Transverse colon (tissue), 4 donors: ENCODE results near the gene PPCDC. TPM values are rescaled to one million over a fixed set of nuclear protein-coding genes. Genes with fewer than 3 reads are reported as not detected.

ENCODE experiments used
- DNase-seq: peaks from one replicate; pipeline ENCODE4 v3.0.0-alpha.2; 2019
- H3K27ac ChIP-seq, 4 donors: fragments of 200-600 bp; sonication (generic); 2 replicates each; pipeline ENCODE4 v1.5.1; 2016 to 2018; ENCODE audit warnings: inconsistent platforms in 4 of 4
- H3K27me3 ChIP-seq: fragments of 200-600 bp; sonication (generic); 2 replicates; pipeline ENCODE4 v1.5.1; 2017; ENCODE audit warnings: inconsistent platforms
- H3K36me3 ChIP-seq, 4 donors: fragments of 200-600 bp; sonication (generic); 2 replicates each; pipeline ENCODE4 v1.5.1; 2017 to 2019; ENCODE audit warnings: inconsistent platforms in 4 of 4
- H3K4me1 ChIP-seq, 4 donors: fragments of 200-600 bp; sonication (generic); 2 replicates each; pipeline ENCODE4 v1.5.1; 2017 to 2020; ENCODE audit warnings: inconsistent platforms in 4 of 4
- H3K4me3 ChIP-seq, 4 donors: fragments of 200-600 bp; sonication (generic); 1 replicate in 1 of 4; 2 replicates in 3 of 4; pipeline versions ENCODE4 v1.5.1 to v1.6.1; 2017 to 2019; ENCODE audit warnings: inconsistent platforms in 4 of 4
- H3K9me3 ChIP-seq, 2 donors: fragments of 200-600 bp; sonication (generic); 2 replicates each; pipeline ENCODE4 v1.5.1; 2017 to 2019; ENCODE audit warnings: inconsistent platforms in 2 of 2
- EP300 ChIP-seq: sonication (generic); formaldehyde crosslinking; IDR thresholded peaks from one replicate; pipeline ENCODE4 v1.6.1; 2017; ENCODE audit warnings: antibody characterized with exemption, low read depth
- POLR2A ChIP-seq: fragments of 450-650 bp; IDR thresholded peaks from one replicate; pipeline ENCODE4 v1.6.1; 2016; ENCODE audit warnings: antibody characterized with exemption, mild to moderate bottlenecking, moderate library complexity
- POLR2AphosphoS5 ChIP-seq, 3 donors: sonication (generic); formaldehyde crosslinking; IDR thresholded peaks; one replicate each; pipeline ENCODE4 v1.6.1; 2016; ENCODE audit warnings: antibody characterized with exemption in 3 of 3
- WGBS, 2 donors: methylation state at CpG; one replicate each; pipeline ENCODE4 v1.1.5; 2018; ENCODE audit warnings: low coverage in 1 of 2; 5-methylcytosine and 5-hydroxymethylcytosine counted together
- in situ Hi-C, 4 donors: fragments of 200-750 bp; cut with MboI; loops; one replicate each; pipeline versions ENCODE4 v1.15.0 to v1.15.1; 2017; ENCODE audit warnings: low sequenced_read_pairs in 3 of 4, low pct_ligation_motif_present in 1 of 4, low pct_unique_long_range_greater_than_20kb in 1 of 4
- intact Hi-C: fragments of 100-400 bp; cut with DNase I; formaldehyde crosslinking; loops from one replicate; pipeline ENCODE4 v1.15.1; 2023; ENCODE audit warnings: low total_unique reads
- total RNA-seq, 4 donors: library from RNA; depleted of rRNA; stranded (reverse); fragments of >200 nt; gene quantifications; one replicate each; pipeline ENCODE4 v1.1.0, GENCODE V29; 2016
- TF ChIP-seq, protein P1 (sequence below), 5 experiments: fragments of 200-600 bp in 3 of 5; fragments of 450-650 bp in 2 of 5; sonication (generic) in 3 of 5; IDR thresholded peaks; 1 replicate in 2 of 5; 2 replicates in 3 of 5; pipeline ENCODE4 v1.5.1; 2016 to 2017; ENCODE audit warnings: antibody characterized with exemption in 5 of 5, inconsistent platforms in 3 of 5, mild to moderate bottlenecking in 2 of 5, moderate library complexity in 1 of 5

PPCDC gene
- total RNA-seq, 4 donors from 2014 or later: 5.2 to 54.5 (median 25.2) TPM

DNA sequence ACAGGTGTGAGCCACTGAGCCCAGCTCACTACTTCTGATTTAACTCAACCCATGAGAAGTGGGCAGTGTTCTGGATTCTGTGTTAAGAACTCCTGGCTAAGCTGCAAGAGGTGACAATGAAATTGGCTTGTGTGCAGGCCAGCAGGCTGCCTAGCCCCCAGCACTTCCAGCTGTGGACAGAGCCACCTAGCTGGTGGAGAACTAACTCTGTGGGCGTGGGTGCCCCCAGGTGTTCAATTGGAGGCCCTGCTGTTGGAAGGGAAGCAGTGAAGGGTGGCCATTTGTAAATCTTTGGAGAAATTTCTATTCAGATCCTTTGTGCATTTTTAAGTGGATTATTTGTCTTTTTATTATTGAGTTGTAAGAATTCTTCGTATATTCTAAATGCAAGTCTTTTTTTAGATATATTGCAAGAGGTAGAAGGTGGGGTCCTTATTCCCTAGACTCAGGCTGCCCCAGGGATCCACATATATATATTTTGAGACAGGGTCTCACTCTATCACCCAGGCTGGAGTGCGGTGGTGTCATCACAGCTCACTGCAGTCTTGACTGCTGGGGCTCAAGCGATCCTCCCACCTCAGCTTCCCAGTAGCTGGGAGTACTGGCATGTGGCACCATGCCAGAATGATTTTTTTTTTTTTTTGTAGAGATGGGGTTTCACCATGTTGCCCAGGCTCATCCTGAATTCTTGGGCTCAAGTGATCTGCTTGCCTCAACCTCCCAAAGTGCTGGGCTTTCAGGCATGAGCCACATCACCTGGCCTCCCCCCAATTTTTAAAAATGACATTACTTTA is 35.2 kb upstream of the PPCDC start:
- H3K9me3 ChIP-seq: no peaks in the 10 kb centered on the region
- H3K27me3 ChIP-seq: no peaks in the 10 kb centered on the region
- 14 to 37% methylated on average over 1 to 4 of the region's 4 CpGs for WGBS, 2 donors
- peaks cover 0 to 3% (median 0%) of the 10 kb centered on the region in 4 donors for H3K4me1 ChIP-seq
- no peak for TF ChIP-seq EP300
- no peak for TF ChIP-seq POLR2AphosphoS5 (IDR thresholded peaks at IDR 0.05)
- TF ChIP-seq, protein P1, sequence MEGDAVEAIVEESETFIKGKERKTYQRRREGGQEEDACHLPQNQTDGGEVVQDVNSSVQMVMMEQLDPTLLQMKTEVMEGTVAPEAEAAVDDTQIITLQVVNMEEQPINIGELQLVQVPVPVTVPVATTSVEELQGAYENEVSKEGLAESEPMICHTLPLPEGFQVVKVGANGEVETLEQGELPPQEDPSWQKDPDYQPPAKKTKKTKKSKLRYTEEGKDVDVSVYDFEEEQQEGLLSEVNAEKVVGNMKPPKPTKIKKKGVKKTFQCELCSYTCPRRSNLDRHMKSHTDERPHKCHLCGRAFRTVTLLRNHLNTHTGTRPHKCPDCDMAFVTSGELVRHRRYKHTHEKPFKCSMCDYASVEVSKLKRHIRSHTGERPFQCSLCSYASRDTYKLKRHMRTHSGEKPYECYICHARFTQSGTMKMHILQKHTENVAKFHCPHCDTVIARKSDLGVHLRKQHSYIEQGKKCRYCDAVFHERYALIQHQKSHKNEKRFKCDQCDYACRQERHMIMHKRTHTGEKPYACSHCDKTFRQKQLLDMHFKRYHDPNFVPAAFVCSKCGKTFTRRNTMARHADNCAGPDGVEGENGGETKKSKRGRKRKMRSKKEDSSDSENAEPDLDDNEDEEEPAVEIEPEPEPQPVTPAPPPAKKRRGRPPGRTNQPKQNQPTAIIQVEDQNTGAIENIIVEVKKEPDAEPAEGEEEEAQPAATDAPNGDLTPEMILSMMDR (IDR thresholded peaks at IDR 0.05): peak; percentile 29 to 62 (median 50)
- intact Hi-C loops (no loop called here), in situ Hi-C loops (no loop called here)
- peak; percentile 65 for DNase-seq
- H3K36me3 ChIP-seq: no peaks in the 10 kb centered on the region
- no peak overlapping the region for H3K4me3 ChIP-seq
- no peak overlapping the region for H3K27ac ChIP-seq

GRCh38 chr15:74989527-74989926 is 33.9 kb upstream of the PPCDC start:
- TF ChIP-seq, protein P1 (IDR thresholded peaks at IDR 0.05): no peak
- TF ChIP-seq POLR2A (no peak), POLR2AphosphoS5 (IDR thresholded peaks at IDR 0.05) (no peak), EP300 (no peak)

GRCh38 chr15:74992619-74993018 is 30.8 kb upstream of the PPCDC start:
- TF ChIP-seq, protein P1 (IDR thresholded peaks at IDR 0.05): no peak
- TF ChIP-seq POLR2A: no peak
- TF ChIP-seq POLR2AphosphoS5 (IDR thresholded peaks at IDR 0.05): no peak
- no peak for TF ChIP-seq EP300
- in situ Hi-C loops (no loop called here), intact Hi-C loops (no loop called here)
- Histone ChIP-seq H3K4me1 (peaks cover 0 to 11% (median 9%) of the 10 kb centered on the region in 4 donors), H3K27me3 (peaks cover 20% of the 10 kb centered on the region), H3K27ac (no peak overlapping the region), H3K4me3 (no peak overlapping the region), H3K36me3 (no peaks in the 10 kb centered on the region), H3K9me3 (no peaks in the 10 kb centered on the region)
- WGBS, 2 donors: 33 to 43% methylated on average over 1 of the region's 1 CpG
- no peak for DNase-seq

More at GRCh38 chr15:74989527-74989926, 33.9 kb upstream of the PPCDC start:
- no peak overlapping the region for H3K27ac ChIP-seq
- H3K9me3 ChIP-seq: no peaks in the 10 kb centered on the region
- in situ Hi-C loops: no loop called here
- H3K4me3 ChIP-seq: no peak overlapping the region
- no peaks in the 10 kb centered on the region for H3K27me3 ChIP-seq
- intact Hi-C loops: no loop called here
- H3K36me3 ChIP-seq: no peaks in the 10 kb centered on the region
- no peak for DNase-seq
- no peaks in the 10 kb centered on the region for H3K4me1 ChIP-seq

GRCh38 chr15:74994236-74994635 is 29.2 kb upstream of the PPCDC start:
- Histone ChIP-seq H3K9me3 (no peaks in the 10 kb centered on the region), H3K27me3 (peaks cover 31% of the 10 kb centered on the region), H3K4me3 (no peak overlapping the region), H3K4me1 (peaks cover 0 to 13% (median 10%) of the 10 kb centered on the region in 4 donors), H3K36me3 (no peaks in the 10 kb centered on the region), H3K27ac (no peak overlapping the region)
- 87% methylated on average over 2 of the region's 2 CpGs; no CpG with 5 or more reads in 1 of the 2 donors for WGBS, 2 donors
- in situ Hi-C loops: no loop called here
- no peak for DNase-seq
- TF ChIP-seq EP300: no peak
- no peak for TF ChIP-seq POLR2AphosphoS5 (IDR thresholded peaks at IDR 0.05)
- TF ChIP-seq, protein P1 (IDR thresholded peaks at IDR 0.05): no peak
- TF ChIP-seq POLR2A: no peak
- intact Hi-C loops: no loop called here
